Hepatocyte (in vitro differentiated cells): ENCODE measurements around the gene RND2. TPM values are rescaled to one million over a fixed set of nuclear protein-coding genes. Genes with fewer than 3 reads are reported as not detected.

Experiments
- DNase-seq: peaks from one replicate; pipeline ENCODE4 v3.0.0-alpha.2; 2016; ENCODE audit warnings: low spot score
- H2AFZ ChIP-seq: fragments of 200-600 bp; sonication (generic); 2 replicates; pipeline ENCODE4 v1.6.0; 2016; ENCODE audit warnings: antibody characterized with exemption, mild to moderate bottlenecking
- H3K27ac ChIP-seq: fragments of 200-600 bp; sonication (generic); 2 replicates; pipeline ENCODE4 v1.5.1; 2016; ENCODE audit warnings: mild to moderate bottlenecking
- H3K27me3 ChIP-seq: fragments of 200-600 bp; sonication (generic); 2 replicates; pipeline ENCODE4 v1.6.1; 2016
- H3K36me3 ChIP-seq: fragments of 200-600 bp; sonication (generic); replicated peaks from 2 replicates; pipeline ENCODE4 v1.5.1; 2016; ENCODE audit warnings: low read depth; ENCODE audit not compliant: insufficient read depth
- H3K4me1 ChIP-seq: fragments of 200-600 bp; sonication (generic); 2 replicates; pipeline ENCODE4 v1.5.1; 2016; ENCODE audit warnings: mild to moderate bottlenecking, moderate library complexity; ENCODE audit not compliant: insufficient read depth
- H3K4me2 ChIP-seq: fragments of 200-600 bp; sonication (generic); 2 replicates; pipeline ENCODE4 v1.6.0; 2016
- H3K4me3 ChIP-seq: fragments of 200-600 bp; sonication (generic); 2 replicates; pipeline ENCODE4 v1.5.1; 2016; ENCODE audit warnings: mild to moderate bottlenecking
- H3K79me2 ChIP-seq: fragments of 200-600 bp; sonication (generic); 2 replicates; pipeline ENCODE4 v1.6.0; 2017; ENCODE audit warnings: mild to moderate bottlenecking
- H3K9me2 ChIP-seq: fragments of 200-600 bp; sonication (generic); replicated peaks from 2 replicates; pipeline ENCODE4 v1.6.0; 2017; ENCODE audit warnings: mild to moderate bottlenecking; ENCODE audit not compliant: insufficient read depth
- H3K9me3 ChIP-seq: fragments of 200-600 bp; sonication (generic); 2 replicates; pipeline ENCODE4 v1.5.1; 2016; ENCODE audit warnings: low read depth, mild to moderate bottlenecking
- H4K20me1 ChIP-seq: fragments of 200-600 bp; sonication (generic); 2 replicates; pipeline ENCODE4 v1.6.0; 2016; ENCODE audit warnings: mild to moderate bottlenecking; ENCODE audit not compliant: insufficient read depth, poor library complexity, severe bottlenecking
- EZH2 ChIP-seq: fragments of 200-600 bp; sonication (generic); IDR thresholded peaks from 2 replicates; pipeline ENCODE4 v1.6.1; 2016; ENCODE audit warnings: antibody characterized with exemption, mild to moderate bottlenecking, borderline replicate concordance
- EZH2phosphoT487 ChIP-seq: fragments of 200-600 bp; sonication (generic); IDR thresholded peaks from one replicate; pipeline ENCODE4 v1.6.1; 2018; ENCODE audit warnings: antibody characterized with exemption, mild to moderate bottlenecking, low read depth, moderate library complexity; ENCODE audit not compliant: unreplicated experiment, severe bottlenecking
- WGBS: methylation state at CpG from one replicate; pipeline ENCODE4 v1.1.6; 2016; ENCODE audit warnings: low lambda C conversion rate; ENCODE audit errors: missing lambda C conversion rate; 5-methylcytosine and 5-hydroxymethylcytosine counted together
- polyA plus RNA-seq: library from polyadenylated mRNA; unstranded; fragments of >200 nt; fragmentation: Nextera tagmentation; extraction: Ambion mirVana; gene quantifications from 2 replicates; pipeline ENCODE4 v1.2.1, GENCODE V29; 2016
- total RNA-seq: library from RNA; depleted of rRNA; stranded (reverse); fragments of >200 nt; gene quantifications from 2 replicates; pipeline ENCODE4 v1.2.3, GENCODE V29; 2014
- TF ChIP-seq, protein P1 (sequence below): fragments of 200-600 bp; sonication (generic); IDR thresholded peaks from 2 replicates; pipeline ENCODE4 v1.5.1; 2016; ENCODE audit warnings: antibody characterized with exemption, mild to moderate bottlenecking; ENCODE audit not compliant: poor library complexity

The RND2 gene
- total and polyA plus RNA-seq, 2 experiments from 2014 or later, result 2.6 to 6.3 TPM

DNA sequence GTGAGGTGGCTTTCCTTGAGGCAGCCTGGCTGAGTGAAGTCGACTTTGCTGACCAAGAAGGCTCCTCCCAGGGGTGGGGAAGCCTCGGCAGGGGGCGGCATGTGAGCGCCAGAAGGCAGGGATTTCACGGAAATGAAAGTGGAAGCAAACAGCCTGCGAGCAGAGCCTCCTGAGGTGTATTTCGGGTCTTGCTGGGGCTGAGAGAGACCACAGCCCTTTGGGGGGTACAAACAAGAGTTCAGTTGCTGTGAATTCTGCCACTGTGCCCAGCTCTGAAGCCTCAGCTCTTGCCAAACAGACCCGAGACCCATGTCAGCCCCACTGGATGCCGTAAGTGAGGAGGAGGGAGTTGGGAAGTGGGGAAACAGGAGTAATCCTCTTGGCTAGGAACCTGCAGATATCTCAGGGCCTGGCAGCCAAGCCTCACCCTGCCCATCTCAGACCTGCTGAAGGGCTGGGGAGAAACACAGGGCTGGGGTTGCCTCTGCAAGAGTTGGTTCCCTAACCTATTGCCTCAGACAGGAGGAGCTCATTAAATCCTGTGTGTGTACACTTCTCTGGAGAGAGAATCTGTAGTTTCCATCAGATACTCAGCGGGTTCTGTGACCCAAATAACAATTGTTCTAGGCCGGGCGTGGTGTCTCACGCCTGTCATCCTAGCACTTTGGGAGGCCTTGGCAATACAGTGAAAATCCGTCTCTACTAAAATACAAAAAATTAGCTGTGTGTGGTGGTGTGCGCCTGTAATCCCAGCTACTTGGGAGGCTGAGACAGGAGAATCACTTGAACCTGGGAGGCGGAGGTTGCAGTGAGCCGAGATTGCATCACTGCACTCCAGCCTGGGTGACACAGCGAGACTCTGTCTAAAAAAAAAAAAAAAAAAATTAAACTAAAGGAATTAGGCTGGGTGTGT, 18.1 kb upstream of the RND2 start, which contains the start of gene IFI35:
IFI35 (plus strand) TSS at position 146 of the 913 bp plus-strand sequence; CDS start at position 310, 164 bp downstream.
- 53% methylated on average over 18 of the region's 18 CpGs for WGBS
- DNase-seq, result peak; percentile 87
- peak within 1 kb of the TSS; percentile 37 for H2AFZ ChIP-seq

DNA sequence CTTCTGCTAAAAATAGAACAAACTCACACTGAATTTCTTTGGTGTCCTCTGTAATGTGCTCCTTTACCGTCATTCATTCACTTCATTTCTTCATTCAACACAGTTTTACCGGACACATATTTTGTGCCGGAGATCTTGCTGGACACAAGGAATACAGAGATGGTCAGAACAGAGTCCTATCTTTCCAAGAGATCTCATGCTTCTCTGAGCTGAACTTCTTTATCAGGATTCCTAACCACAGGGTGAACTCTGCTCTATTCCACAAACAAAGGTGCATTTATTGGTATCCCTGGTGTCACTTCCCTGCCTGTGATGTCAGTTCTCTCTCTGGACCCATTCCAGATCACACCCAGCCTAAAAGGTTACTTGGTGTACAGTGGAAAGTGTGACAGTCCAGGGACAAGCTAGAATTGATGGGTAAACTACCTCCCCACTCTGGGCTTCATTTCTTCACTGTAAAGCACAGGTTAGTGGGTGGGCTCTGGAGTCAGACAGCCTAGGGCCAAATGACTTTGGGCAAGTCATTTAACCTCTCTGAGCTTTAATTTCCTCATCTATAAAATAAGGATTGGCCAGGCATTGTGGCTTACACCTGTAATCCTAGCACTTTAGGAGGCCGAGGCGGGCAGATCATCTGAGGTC, 14.2 kb upstream of the RND2 start:
- Histone ChIP-seq H2AFZ (no peak overlapping the region), H3K4me1 (peaks cover 24% of the 10 kb centered on the region), H3K27ac (peak overlapping the region; percentile 85), H3K9me3 (no peaks in the 10 kb centered on the region), H4K20me1 (no peaks in the 10 kb centered on the region), H3K4me3 (no peak overlapping the region), H3K27me3 (no peaks in the 10 kb centered on the region), H3K4me2 (peak overlapping the region; percentile 23), H3K79me2 (peaks cover 17% of the 10 kb centered on the region), H3K9me2 (no peaks in the 10 kb centered on the region), H3K36me3 (no peaks in the 10 kb centered on the region)
- TF ChIP-seq EZH2, result no peak
- TF ChIP-seq EZH2phosphoT487, result no peak
- TF ChIP-seq, protein P1, sequence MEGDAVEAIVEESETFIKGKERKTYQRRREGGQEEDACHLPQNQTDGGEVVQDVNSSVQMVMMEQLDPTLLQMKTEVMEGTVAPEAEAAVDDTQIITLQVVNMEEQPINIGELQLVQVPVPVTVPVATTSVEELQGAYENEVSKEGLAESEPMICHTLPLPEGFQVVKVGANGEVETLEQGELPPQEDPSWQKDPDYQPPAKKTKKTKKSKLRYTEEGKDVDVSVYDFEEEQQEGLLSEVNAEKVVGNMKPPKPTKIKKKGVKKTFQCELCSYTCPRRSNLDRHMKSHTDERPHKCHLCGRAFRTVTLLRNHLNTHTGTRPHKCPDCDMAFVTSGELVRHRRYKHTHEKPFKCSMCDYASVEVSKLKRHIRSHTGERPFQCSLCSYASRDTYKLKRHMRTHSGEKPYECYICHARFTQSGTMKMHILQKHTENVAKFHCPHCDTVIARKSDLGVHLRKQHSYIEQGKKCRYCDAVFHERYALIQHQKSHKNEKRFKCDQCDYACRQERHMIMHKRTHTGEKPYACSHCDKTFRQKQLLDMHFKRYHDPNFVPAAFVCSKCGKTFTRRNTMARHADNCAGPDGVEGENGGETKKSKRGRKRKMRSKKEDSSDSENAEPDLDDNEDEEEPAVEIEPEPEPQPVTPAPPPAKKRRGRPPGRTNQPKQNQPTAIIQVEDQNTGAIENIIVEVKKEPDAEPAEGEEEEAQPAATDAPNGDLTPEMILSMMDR, result no peak
- 81% methylated on average over 5 of the region's 5 CpGs for WGBS
- peak; percentile 80 for DNase-seq

More for the DNA sequence above, 18.1 kb upstream of the RND2 start, which contains the start of gene IFI35:
- Histone ChIP-seq H3K4me1 (peaks cover 21% of the 10 kb centered on the region), H3K9me2 (no peaks in the 10 kb centered on the region), H3K79me2 (peaks cover 21% of the 10 kb centered on the region), H4K20me1 (no peaks in the 10 kb centered on the region), H3K4me3 (peak within 1 kb of the TSS; percentile 41), H3K4me2 (peak within 1 kb of the TSS; percentile 80), H3K9me3 (no peaks in the 10 kb centered on the region), H3K27ac (peak within 1 kb of the TSS; percentile 95), H3K36me3 (no peaks in the 10 kb centered on the region), H3K27me3 (no peaks in the 10 kb centered on the region)
- TF ChIP-seq, protein P1, result peak; percentile 44
- no peak for TF ChIP-seq EZH2phosphoT487
- TF ChIP-seq EZH2, result no peak

DNA sequence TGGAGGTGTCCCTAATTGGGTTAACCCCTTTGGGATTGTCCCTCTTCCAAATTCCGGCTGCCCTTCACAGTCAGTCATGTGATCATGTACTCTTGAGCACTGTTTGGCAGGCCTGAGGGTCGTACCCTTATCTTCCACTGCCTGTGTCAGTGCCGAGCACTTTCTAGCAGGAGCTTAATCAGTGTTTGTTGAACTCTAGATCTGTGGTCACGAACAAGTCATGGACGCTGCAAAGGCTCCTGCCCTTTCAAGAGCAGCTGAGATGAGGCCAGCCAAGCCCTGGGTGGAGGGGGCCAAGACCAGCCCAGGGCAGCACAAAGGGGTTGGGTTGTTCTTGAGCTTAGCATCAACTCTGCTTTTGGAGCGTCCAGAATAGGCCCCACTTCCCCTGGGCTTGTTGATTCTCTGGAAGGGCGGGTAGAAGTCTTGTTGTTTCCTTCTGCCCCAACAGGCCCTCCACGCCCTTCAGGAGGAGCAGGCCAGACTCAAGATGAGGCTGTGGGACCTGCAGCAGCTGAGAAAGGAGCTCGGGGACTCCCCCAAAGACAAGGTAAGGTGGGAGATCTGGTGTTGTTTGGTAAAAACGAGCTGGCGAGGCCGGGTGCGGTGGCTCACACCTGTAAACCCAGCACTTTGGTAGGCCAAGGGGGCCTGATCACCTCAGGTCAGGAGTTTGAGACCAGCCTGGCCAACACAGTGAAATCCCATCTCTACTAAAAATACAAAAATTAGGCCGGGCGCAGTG, 13.1 kb upstream of the RND2 start:
- no peak overlapping the region for H2AFZ ChIP-seq
- peaks cover 19% of the 10 kb centered on the region for H3K79me2 ChIP-seq
- no peaks in the 10 kb centered on the region for H4K20me1 ChIP-seq
- WGBS, result 73% methylated on average over 15 of the region's 15 CpGs
- H3K4me2 ChIP-seq, result no peak overlapping the region
- TF ChIP-seq EZH2phosphoT487, result no peak
- TF ChIP-seq, protein P1, result no peak
- TF ChIP-seq EZH2, result no peak
- H3K36me3 ChIP-seq, result no peaks in the 10 kb centered on the region
- H3K4me1 ChIP-seq, result peaks cover 22% of the 10 kb centered on the region
- no peaks in the 10 kb centered on the region for H3K27me3 ChIP-seq
- no peaks in the 10 kb centered on the region for H3K9me2 ChIP-seq
- H3K9me3 ChIP-seq, result no peaks in the 10 kb centered on the region
- peak overlapping the region; percentile 85 for H3K27ac ChIP-seq
- no peak overlapping the region for H3K4me3 ChIP-seq
- DNase-seq, result no peak
